ENCODE data around the gene CTDSPL.

The CTDSPL gene

DNA sequence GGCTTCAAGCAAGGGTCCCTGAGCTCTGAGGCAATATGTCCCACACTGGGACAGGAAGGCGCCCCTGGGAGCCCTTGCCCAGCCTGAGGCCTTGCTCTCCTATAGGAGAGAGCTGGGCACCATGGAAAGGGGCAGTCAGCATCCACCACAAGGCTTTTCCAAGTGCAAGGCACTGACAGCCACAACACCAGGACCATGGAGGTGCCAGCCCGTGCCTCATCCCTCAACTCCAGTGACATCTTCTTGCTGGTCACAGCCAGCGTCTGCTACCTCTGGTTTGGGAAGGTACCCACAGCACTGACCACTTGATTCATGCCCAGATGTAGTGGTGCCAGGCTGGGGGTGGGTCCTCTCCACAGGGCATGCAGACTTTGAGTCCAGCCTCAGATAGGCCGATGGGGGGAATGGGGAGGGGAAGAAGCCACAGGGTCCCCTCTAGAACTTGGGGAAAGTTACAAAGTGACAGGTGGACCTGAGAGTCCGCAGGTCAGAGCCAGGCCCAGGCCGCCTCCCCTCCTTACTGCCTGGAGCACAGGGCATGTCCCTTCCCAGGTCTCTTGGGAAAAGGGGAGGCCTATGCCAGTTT, 140.7 kb downstream of the CTDSPL start:
- DNase-seq, result no peak
- no peaks in the 10 kb centered on the region for H3K79me2 ChIP-seq (ENCODE audit: low read length)
- no peaks in the 10 kb centered on the region for H3K36me3 ChIP-seq (replicated peaks; ENCODE audit: insufficient read depth, low read length)
- no peak overlapping the region for H3K9ac ChIP-seq (ENCODE audit: low read length)
- TF ChIP-seq EZH2 (optimal IDR thresholded peaks at IDR 0.05; ENCODE audit: low read depth, low read length) (no peak), EZH2phosphoT487 (IDR thresholded peaks at IDR 0.05; ENCODE audit: low read length) (no peak)
- TF ChIP-seq, protein P1, sequence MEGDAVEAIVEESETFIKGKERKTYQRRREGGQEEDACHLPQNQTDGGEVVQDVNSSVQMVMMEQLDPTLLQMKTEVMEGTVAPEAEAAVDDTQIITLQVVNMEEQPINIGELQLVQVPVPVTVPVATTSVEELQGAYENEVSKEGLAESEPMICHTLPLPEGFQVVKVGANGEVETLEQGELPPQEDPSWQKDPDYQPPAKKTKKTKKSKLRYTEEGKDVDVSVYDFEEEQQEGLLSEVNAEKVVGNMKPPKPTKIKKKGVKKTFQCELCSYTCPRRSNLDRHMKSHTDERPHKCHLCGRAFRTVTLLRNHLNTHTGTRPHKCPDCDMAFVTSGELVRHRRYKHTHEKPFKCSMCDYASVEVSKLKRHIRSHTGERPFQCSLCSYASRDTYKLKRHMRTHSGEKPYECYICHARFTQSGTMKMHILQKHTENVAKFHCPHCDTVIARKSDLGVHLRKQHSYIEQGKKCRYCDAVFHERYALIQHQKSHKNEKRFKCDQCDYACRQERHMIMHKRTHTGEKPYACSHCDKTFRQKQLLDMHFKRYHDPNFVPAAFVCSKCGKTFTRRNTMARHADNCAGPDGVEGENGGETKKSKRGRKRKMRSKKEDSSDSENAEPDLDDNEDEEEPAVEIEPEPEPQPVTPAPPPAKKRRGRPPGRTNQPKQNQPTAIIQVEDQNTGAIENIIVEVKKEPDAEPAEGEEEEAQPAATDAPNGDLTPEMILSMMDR (IDR thresholded peaks at IDR 0.05; ENCODE audit: low read length), result no peak
- H3K4me1 ChIP-seq (ENCODE audit: low read length), result peaks cover 11% of the 10 kb centered on the region
- no peaks in the 10 kb centered on the region for H3K27me3 ChIP-seq (replicated peaks; ENCODE audit: insufficient read depth, low read length)
- H3K4me3 ChIP-seq (ENCODE audit: low read length), result no peak overlapping the region
- no peaks in the 10 kb centered on the region for H3F3A ChIP-seq (ENCODE audit: insufficient read depth, low read length)
- no peaks in the 10 kb centered on the region for H3K9me3 ChIP-seq (replicated peaks; ENCODE audit: insufficient read depth, low read length)
- H4K20me1 ChIP-seq (ENCODE audit: insufficient read depth, low read length), result no peaks in the 10 kb centered on the region
- H3K27ac ChIP-seq (ENCODE audit: low read length), result no peak overlapping the region
- no peaks in the 10 kb centered on the region for H3K9me2 ChIP-seq (replicated peaks; ENCODE audit: insufficient read depth, low read length)
- no peak overlapping the region for H3K4me2 ChIP-seq (ENCODE audit: low read depth, low read length)
- H2AFZ ChIP-seq (ENCODE audit: low read length), result no peak overlapping the region

DNA sequence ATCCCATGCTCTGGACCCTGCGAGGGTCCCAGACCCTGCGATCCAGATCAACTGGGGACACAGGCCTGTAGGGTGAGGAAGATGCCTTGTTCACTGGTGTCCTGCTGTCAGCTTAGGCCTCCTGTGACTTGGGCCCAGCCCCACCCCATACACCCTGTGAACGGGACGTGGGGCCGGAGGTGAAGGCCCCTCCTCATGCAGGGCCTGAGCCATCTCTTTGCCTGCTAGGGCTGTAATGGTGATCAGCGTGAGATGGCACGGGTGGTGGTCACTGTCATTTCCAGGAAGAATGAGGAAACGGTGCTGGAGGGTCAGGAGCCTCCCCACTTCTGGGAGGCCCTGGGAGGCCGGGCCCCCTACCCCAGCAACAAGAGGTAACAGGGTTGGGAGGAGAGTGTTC, 141.3 kb downstream of the CTDSPL start:
- no peaks in the 10 kb centered on the region for H4K20me1 ChIP-seq (ENCODE audit: insufficient read depth, low read length)
- peaks cover 11% of the 10 kb centered on the region for H3K4me1 ChIP-seq (ENCODE audit: low read length)
- H3F3A ChIP-seq (ENCODE audit: insufficient read depth, low read length), result no peaks in the 10 kb centered on the region
- TF ChIP-seq, protein P1 (IDR thresholded peaks at IDR 0.05; ENCODE audit: low read length), result no peak
- no peak for TF ChIP-seq EZH2 (optimal IDR thresholded peaks at IDR 0.05; ENCODE audit: low read depth, low read length)
- no peak for TF ChIP-seq EZH2phosphoT487 (IDR thresholded peaks at IDR 0.05; ENCODE audit: low read length)
- no peak overlapping the region for H2AFZ ChIP-seq (ENCODE audit: low read length)
- no peak overlapping the region for H3K9ac ChIP-seq (ENCODE audit: low read length)
- H3K4me2 ChIP-seq (ENCODE audit: low read depth, low read length), result no peak overlapping the region
- H3K9me2 ChIP-seq (replicated peaks; ENCODE audit: insufficient read depth, low read length), result no peaks in the 10 kb centered on the region
- no peaks in the 10 kb centered on the region for H3K9me3 ChIP-seq (replicated peaks; ENCODE audit: insufficient read depth, low read length)
- DNase-seq, result no peak
- no peak overlapping the region for H3K4me3 ChIP-seq (ENCODE audit: low read length)
- no peaks in the 10 kb centered on the region for H3K27me3 ChIP-seq (replicated peaks; ENCODE audit: insufficient read depth, low read length)
- no peaks in the 10 kb centered on the region for H3K36me3 ChIP-seq (replicated peaks; ENCODE audit: insufficient read depth, low read length)
- H3K27ac ChIP-seq (ENCODE audit: low read length), result no peak overlapping the region
- H3K79me2 ChIP-seq (ENCODE audit: low read length), result no peaks in the 10 kb centered on the region

- Histone ChIP-seq H4K20me1 (ENCODE audit: insufficient read depth, low read length) (no peaks in the 10 kb centered on the region), H3K4me1 (ENCODE audit: low read length) (peaks cover 7% of the 10 kb centered on the region), H3K4me3 (ENCODE audit: low read length) (no peak overlapping the region), H3K9ac (ENCODE audit: low read length) (no peak overlapping the region), H3K27ac (ENCODE audit: low read length) (no peak overlapping the region), H3K79me2 (ENCODE audit: low read length) (no peaks in the 10 kb centered on the region), H3K27me3 (replicated peaks; ENCODE audit: insufficient read depth, low read length) (no peaks in the 10 kb centered on the region), H3K4me2 (ENCODE audit: low read depth, low read length) (no peak overlapping the region), H3K36me3 (replicated peaks; ENCODE audit: insufficient read depth, low read length) (no peaks in the 10 kb centered on the region), H3F3A (ENCODE audit: insufficient read depth, low read length) (no peaks in the 10 kb centered on the region), H3K9me2 (replicated peaks; ENCODE audit: insufficient read depth, low read length) (no peaks in the 10 kb centered on the region), H2AFZ (ENCODE audit: low read length) (no peak overlapping the region), H3K9me3 (replicated peaks; ENCODE audit: insufficient read depth, low read length) (no peaks in the 10 kb centered on the region)
- TF ChIP-seq, protein P1 (IDR thresholded peaks at IDR 0.05; ENCODE audit: low read length), result peak; percentile 76
- TF ChIP-seq EZH2phosphoT487 (IDR thresholded peaks at IDR 0.05; ENCODE audit: low read length) (no peak), EZH2 (optimal IDR thresholded peaks at IDR 0.05; ENCODE audit: low read depth, low read length) (no peak)
- no peak for DNase-seq
These were observed 141.7 kb downstream of the CTDSPL start for GRCh38 chr3:38003371-38003816.
